ENCODE results near the gene RUFY2. TPM values are rescaled to one million over a fixed set of nuclear protein-coding genes. Genes with fewer than 3 reads are reported as not detected.

The RUFY2 gene
- total and polyA plus RNA-seq, 2 donors (not counting 3 experiments of a cell fraction or from before 2014, with no cell fraction given), result 5.7 to 24.2 TPM

GRCh38 chr10:68423522-68423921 is 16.4 kb upstream of the RUFY2 start:
- H3K27me3 ChIP-seq (ENCODE audit: control insufficient read depth in 2 of 2, insufficient read depth in 2 of 2, low read length in 2 of 2), result no peaks in the 10 kb centered on the region
- H3K9me1 ChIP-seq (replicated peaks; ENCODE audit: control insufficient read depth, extremely low read depth, insufficient read depth, low read length), result no peaks in the 10 kb centered on the region
- FAIRE-seq (no peak), DNase-seq (ENCODE audit: low read depth, low spot score) (peak; percentile 17)
- H3K36me3 ChIP-seq (ENCODE audit: control insufficient read depth in 2 of 2, extremely low read depth in 1 of 2, insufficient read depth in 2 of 2, low read length in 2 of 2), result peaks cover 0 to 11% of the 10 kb centered on the region in 2 experiments
- H4K20me1 ChIP-seq (replicated peaks; ENCODE audit: control insufficient read depth, extremely low read depth, insufficient read depth, low read length), result no peaks in the 10 kb centered on the region
- no peak overlapping the region for H3K27ac ChIP-seq (ENCODE audit: insufficient read depth, low read depth, low read length)
- no peak for TF ChIP-seq POLR2A (IDR thresholded peaks at IDR 0.05; ENCODE audit: low read depth, low read length)
- H3K4me2 ChIP-seq (ENCODE audit: insufficient read depth, low read length), result no peak overlapping the region
- H3K4me1 ChIP-seq (ENCODE audit: control insufficient read depth, extremely low read depth, insufficient read depth, low read length), result no peaks in the 10 kb centered on the region
- no peak overlapping the region for H3K9ac ChIP-seq (replicated peaks; ENCODE audit: extremely low read depth, insufficient read depth, low read length)
- POLR2A ChIA-PET, result no interaction called here
- dilution Hi-C loops (cut with MboI; ENCODE audit: extremely low pct_ligation_motif_present, low sequenced_read_pairs), result no loop called here
- no peaks in the 10 kb centered on the region for H3K9me3 ChIP-seq (replicated peaks; ENCODE audit: control insufficient read depth, insufficient read depth, low read length)
- H3K79me2 ChIP-seq (ENCODE audit: control insufficient read depth, insufficient read depth, low read length), result no peaks in the 10 kb centered on the region
- H2AFZ ChIP-seq (ENCODE audit: low read depth, low read length), result no peak overlapping the region
- intact Hi-C loops (cut with micrococcal nuclease), result no loop called here
- CTCF ChIA-PET, result interaction anchor here (1.5 kb wide), 1 partner anchor 15 kb away, joined by 3 read pairs; no protein-coding TSS in a partner anchor
- BruUV-seq (replicated peaks), result no TSS peak
- H3K4me3 ChIP-seq (replicated peaks in 1 of 3; ENCODE audit: insufficient read depth in 1 of 3, low read depth in 1 of 3, low read length in 3 of 3), result no peak overlapping the region

- intact Hi-C loops (cut with micrococcal nuclease), result no loop called here
- ChIA-PET POLR2A (no interaction called here), CTCF (no interaction called here)
- no peaks in the 10 kb centered on the region for H3K27me3 ChIP-seq (ENCODE audit: control insufficient read depth in 2 of 2, insufficient read depth in 2 of 2, low read length in 2 of 2)
- DNase-seq (ENCODE audit: low read depth, low spot score) (no peak), FAIRE-seq (no peak)
- H3K79me2 ChIP-seq (ENCODE audit: control insufficient read depth, insufficient read depth, low read length), result no peaks in the 10 kb centered on the region
- TF ChIP-seq MAX (IDR thresholded peaks at IDR 0.05; ENCODE audit: insufficient read depth, insufficient read length), result no peak
- no peak for TF ChIP-seq POLR2A (IDR thresholded peaks at IDR 0.05; ENCODE audit: low read depth, low read length)
- TF ChIP-seq GATA2 (IDR thresholded peaks at IDR 0.05; ENCODE audit: insufficient read depth, insufficient read length, low read depth, low read length), result no peak
- no peak for TF ChIP-seq JUN (IDR thresholded peaks at IDR 0.05; ENCODE audit: borderline replicate concordance, insufficient read depth, insufficient read length, low read depth)
- no peak for TF ChIP-seq MYC (IDR thresholded peaks at IDR 0.05; ENCODE audit: low read depth, low read length)
- no peak for TF ChIP-seq POLR2AphosphoS5 (IDR thresholded peaks at IDR 0.05; ENCODE audit: insufficient read depth, low read depth, low read length)
- TF ChIP-seq FOS (IDR thresholded peaks at IDR 0.05; ENCODE audit: borderline replicate concordance, insufficient read depth, low read length), result no peak
- no peak for TF ChIP-seq CTCF (IDR thresholded peaks at IDR 0.05; ENCODE audit: extremely low read depth in 1 of 2, insufficient read depth in 1 of 2, low read depth in 1 of 2, low read length in 2 of 2)
- TF ChIP-seq EZH2 (IDR thresholded peaks at IDR 0.05; ENCODE audit: borderline replicate concordance, low read depth, low read length, severe bottlenecking), result no peak
- no TSS peak for BruUV-seq (replicated peaks)
- H3K9me1 ChIP-seq (replicated peaks; ENCODE audit: control insufficient read depth, extremely low read depth, insufficient read depth, low read length), result no peaks in the 10 kb centered on the region
- dilution Hi-C loops (cut with MboI; ENCODE audit: extremely low pct_ligation_motif_present, low sequenced_read_pairs), result no loop called here
- no peak overlapping the region for H3K4me3 ChIP-seq (replicated peaks in 1 of 3; ENCODE audit: insufficient read depth in 1 of 3, low read depth in 1 of 3, low read length in 3 of 3)
- no peak overlapping the region for H2AFZ ChIP-seq (ENCODE audit: low read depth, low read length)
- H3K4me2 ChIP-seq (ENCODE audit: insufficient read depth, low read length), result no peak overlapping the region
- H3K4me1 ChIP-seq (ENCODE audit: control insufficient read depth, extremely low read depth, insufficient read depth, low read length), result no peaks in the 10 kb centered on the region
- H3K9ac ChIP-seq (replicated peaks; ENCODE audit: extremely low read depth, insufficient read depth, low read length), result no peak overlapping the region
- peaks cover 0 to 4% of the 10 kb centered on the region in 2 experiments for H3K36me3 ChIP-seq (ENCODE audit: control insufficient read depth in 2 of 2, extremely low read depth in 1 of 2, insufficient read depth in 2 of 2, low read length in 2 of 2)
- no peaks in the 10 kb centered on the region for H3K9me3 ChIP-seq (replicated peaks; ENCODE audit: control insufficient read depth, insufficient read depth, low read length)
- H3K27ac ChIP-seq (ENCODE audit: insufficient read depth, low read depth, low read length), result no peak overlapping the region
- no peaks in the 10 kb centered on the region for H4K20me1 ChIP-seq (replicated peaks; ENCODE audit: control insufficient read depth, extremely low read depth, insufficient read depth, low read length)
Measured at GRCh38 chr10:68419376-68419775, 12.3 kb upstream of the RUFY2 start.

Data from endothelial cell of umbilical vein (primary cell).